Chondrocyte (in vitro differentiated cells): ENCODE results near the gene AGK. TPM values are rescaled to one million over a fixed set of nuclear protein-coding genes. Genes with fewer than 3 reads are reported as not detected.

Experiments used
- DNase-seq: peaks from one replicate; pipeline ENCODE4 v3.0.0; 2021; ENCODE audit warnings: mixed read lengths, low spot score
- H3K27ac Mint-ChIP-seq: one replicate; pipeline ENCODE4 v1.8.0; 2021; ENCODE audit warnings: mild to moderate bottlenecking, moderate library complexity, mixed read lengths; ENCODE audit not compliant: unreplicated experiment
- H3K27me3 Mint-ChIP-seq: 2 replicates; pipeline ENCODE4 v1.8.0; 2021; ENCODE audit warnings: low read depth, mixed read lengths
- H3K36me3 Mint-ChIP-seq: 2 replicates; pipeline ENCODE4 v1.8.0; 2021; ENCODE audit warnings: low read depth, mixed read lengths
- H3K4me1 Mint-ChIP-seq: 2 replicates; pipeline ENCODE4 v1.8.0; 2021; ENCODE audit warnings: low read depth, mild to moderate bottlenecking, mixed read lengths
- H3K4me3 Mint-ChIP-seq: one replicate; pipeline ENCODE4 v1.8.0; 2021; ENCODE audit warnings: mild to moderate bottlenecking, moderate library complexity, mixed read lengths; ENCODE audit not compliant: unreplicated experiment
- H3K9me3 Mint-ChIP-seq: 2 replicates; pipeline ENCODE4 v1.8.0; 2021; ENCODE audit warnings: low read depth, mixed read lengths
- CTCF ChIP-seq: fragments of 200-600 bp; sonication (generic); IDR thresholded peaks from 2 replicates; pipeline ENCODE4 v1.5.0; 2021; ENCODE audit warnings: antibody characterized with exemption, mild to moderate bottlenecking, moderate library complexity
- total RNA-seq: library from RNA; stranded (reverse); gene quantifications from 3 replicates; pipeline ENCODE4 v1.2.1, GENCODE V29; 2021

AGK gene
- total RNA-seq, 1 donor from 2014 or later: 22.1 TPM

- no peak for TF ChIP-seq CTCF
- peaks cover 25% of the 10 kb centered on the region for H3K27me3 Mint-ChIP-seq
- H3K36me3 Mint-ChIP-seq: no peaks in the 10 kb centered on the region
- no peak overlapping the region for H3K27ac Mint-ChIP-seq
- DNase-seq: no peak
- H3K4me1 Mint-ChIP-seq: no peaks in the 10 kb centered on the region
- H3K9me3 Mint-ChIP-seq: no peaks in the 10 kb centered on the region
- no peak overlapping the region for H3K4me3 Mint-ChIP-seq
Measured at GRCh38 chr7:141541375-141541774, 9.8 kb upstream of the AGK start.

- Mint-ChIP-seq H3K4me1 (no peaks in the 10 kb centered on the region), H3K4me3 (no peak overlapping the region), H3K9me3 (no peaks in the 10 kb centered on the region), H3K27ac (no peak overlapping the region), H3K27me3 (peaks cover 15% of the 10 kb centered on the region), H3K36me3 (no peaks in the 10 kb centered on the region)
- TF ChIP-seq CTCF: no peak
- DNase-seq: no peak
Measured at GRCh38 chr7:141544831-141545230, 6.4 kb upstream of the AGK start.

GRCh38 chr7:141549582-141549981 is 1.6 kb upstream of the AGK start:
- TF ChIP-seq CTCF: no peak
- H3K4me3 Mint-ChIP-seq: no peak overlapping the region
- no peaks in the 10 kb centered on the region for H3K27me3 Mint-ChIP-seq
- no peak for DNase-seq
- no peak overlapping the region for H3K27ac Mint-ChIP-seq
- peaks cover 18% of the 10 kb centered on the region for H3K4me1 Mint-ChIP-seq
- H3K9me3 Mint-ChIP-seq: no peaks in the 10 kb centered on the region
- H3K36me3 Mint-ChIP-seq: no peaks in the 10 kb centered on the region

- TF ChIP-seq CTCF: no peak
- Mint-ChIP-seq H3K36me3 (peaks cover 2% of the 10 kb centered on the region), H3K4me3 (peak overlapping the region; percentile 80), H3K9me3 (no peaks in the 10 kb centered on the region), H3K27ac (peak overlapping the region; percentile 79), H3K27me3 (no peaks in the 10 kb centered on the region), H3K4me1 (peaks cover 18% of the 10 kb centered on the region)
- DNase-seq: no peak
Measured at GRCh38 chr7:141550386-141551093, 670 bp upstream of the AGK start.

GRCh38 chr7:141551782-141552181 is 572 bp downstream of the AGK start:
- no peak for DNase-seq

More at GRCh38 chr7:141551782-141552181, 572 bp downstream of the AGK start:
- Mint-ChIP-seq H3K27me3 (no peaks in the 10 kb centered on the region), H3K9me3 (no peaks in the 10 kb centered on the region), H3K36me3 (peaks cover 8% of the 10 kb centered on the region), H3K4me1 (peaks cover 18% of the 10 kb centered on the region), H3K4me3 (peak overlapping the region; percentile 80), H3K27ac (peak overlapping the region; percentile 15)
- TF ChIP-seq CTCF: no peak
